ENCODE results near the gene FXYD5.
A peak's percentile ranks its signal among the peaks of the same experiment; 100 is the strongest.
"Not testable (repeated sequence)": the region's sequence is repeated elsewhere in the genome, so short reads cannot be mapped to it uniquely, and the experiment has no call there.

The FXYD5 gene

GRCh38 chr19:35120492-35120891 is 34.0 kb upstream of the FXYD5 start:
- no peak for DNase-seq

- DNase-seq, result no peak
Measured at GRCh38 chr19:35120898-35121297, 33.6 kb upstream of the FXYD5 start.

GRCh38 chr19:35122687-35123551 is 31.6 kb upstream of the FXYD5 start:
- no peak for DNase-seq

GRCh38 chr19:35123573-35123972 is 31.0 kb upstream of the FXYD5 start:
- no peak for DNase-seq

- peak; percentile 95 for DNase-seq
Measured at GRCh38 chr19:35124098-35125060, 30.2 kb upstream of the FXYD5 start.

GRCh38 chr19:35125270-35125717 is 29.2 kb upstream of the FXYD5 start:
- no peak for DNase-seq

- no peak for DNase-seq
Measured at GRCh38 chr19:35125749-35126623, 28.5 kb upstream of the FXYD5 start.

- DNase-seq, result no peak
Measured at GRCh38 chr19:35126624-35126959, 27.9 kb upstream of the FXYD5 start.

- DNase-seq, result no peak
Measured at GRCh38 chr19:35127871-35128270, 26.7 kb upstream of the FXYD5 start.

GRCh38 chr19:35128398-35129057 is 26.0 kb upstream of the FXYD5 start:
- no peak for DNase-seq

GRCh38 chr19:35129724-35130274 is 24.7 kb upstream of the FXYD5 start:
- DNase-seq, result not testable (repeated sequence)

- DNase-seq, result no peak
Measured at GRCh38 chr19:35130761-35131720, 23.5 kb upstream of the FXYD5 start.

- no peak for DNase-seq
Measured at GRCh38 chr19:35132254-35132653, 22.3 kb upstream of the FXYD5 start.

GRCh38 chr19:35133826-35134225 is 20.7 kb upstream of the FXYD5 start:
- DNase-seq, result no peak

- DNase-seq, result no peak
Measured at GRCh38 chr19:35134601-35135242, 19.8 kb upstream of the FXYD5 start, which contains the start of gene LGI4. LGI4 (minus strand) TSS chr19:35135059; CDS start chr19:35134680, 379 bp downstream.

GRCh38 chr19:35135389-35135909 is 19.1 kb upstream of the FXYD5 start:
- DNase-seq, result peak; percentile 86

GRCh38 chr19:35136231-35136630 is 18.3 kb upstream of the FXYD5 start:
- no peak for DNase-seq

- no peak for DNase-seq
Measured at GRCh38 chr19:35136977-35137702, 17.4 kb upstream of the FXYD5 start.
